GM08714 (cell line): ENCODE data around the gene SURF1.
"Not testable (repeated sequence)": the region's sequence is repeated elsewhere in the genome, so short reads cannot be mapped to it uniquely, and the experiment has no call there.

Experiments
- H3K4me3 ChIP-seq: fragments of 200-500 bp; sonication (Bioruptor generic); 2 replicates; pipeline ENCODE4 v1.5.1; 2014; ENCODE audit warnings: mild to moderate bottlenecking, low read length, inconsistent platforms
- ZNF274 ChIP-seq: IDR thresholded peaks from 2 replicates; pipeline ENCODE4 v1.6.1; 2012; ENCODE audit warnings: mild to moderate bottlenecking, low read depth, low read length

Gene SURF1

GRCh38 chr9:133390713-133391112 lies 34.4 kb upstream of the SURF1 start:
- no peak for TF ChIP-seq ZNF274
- H3K4me3 ChIP-seq: no peak overlapping the region

- TF ChIP-seq ZNF274: no peak
- no peak overlapping the region for H3K4me3 ChIP-seq
Observed at GRCh38 chr9:133389562-133389961, 33.3 kb upstream of the SURF1 start.

- no peak overlapping the region for H3K4me3 ChIP-seq
- no peak for TF ChIP-seq ZNF274
Observed at GRCh38 chr9:133389025-133389557, 32.8 kb upstream of the SURF1 start.

GRCh38 chr9:133387680-133388079 lies 31.4 kb upstream of the SURF1 start:
- no peak for TF ChIP-seq ZNF274
- no peak overlapping the region for H3K4me3 ChIP-seq

GRCh38 chr9:133386338-133386737 lies 30.1 kb upstream of the SURF1 start:
- no peak for TF ChIP-seq ZNF274
- H3K4me3 ChIP-seq: no peak overlapping the region

- TF ChIP-seq ZNF274: no peak
- no peak overlapping the region for H3K4me3 ChIP-seq
Observed at GRCh38 chr9:133385452-133385851, 29.2 kb upstream of the SURF1 start.

- TF ChIP-seq ZNF274: no peak
Observed at GRCh38 chr9:133384736-133385321, 28.5 kb upstream of the SURF1 start.

GRCh38 chr9:133383438-133383837 lies 27.2 kb upstream of the SURF1 start:
- H3K4me3 ChIP-seq: no peak overlapping the region
- TF ChIP-seq ZNF274: no peak

More at GRCh38 chr9:133384736-133385321, 28.5 kb upstream of the SURF1 start:
- H3K4me3 ChIP-seq: no peak overlapping the region

- H3K4me3 ChIP-seq: no peak overlapping the region
- TF ChIP-seq ZNF274: no peak
Observed at GRCh38 chr9:133382507-133383141, 26.3 kb upstream of the SURF1 start.

- TF ChIP-seq ZNF274: no peak
- no peak overlapping the region for H3K4me3 ChIP-seq
Observed at GRCh38 chr9:133380734-133381133, 24.4 kb upstream of the SURF1 start.

- no peak for TF ChIP-seq ZNF274
Observed at GRCh38 chr9:133379153-133380086, 23.1 kb upstream of the SURF1 start.

GRCh38 chr9:133378408-133378962 lies 22.2 kb upstream of the SURF1 start:
- H3K4me3 ChIP-seq: no peak overlapping the region
- no peak for TF ChIP-seq ZNF274

More at GRCh38 chr9:133379153-133380086, 23.1 kb upstream of the SURF1 start:
- H3K4me3 ChIP-seq: no peak overlapping the region

GRCh38 chr9:133377721-133378216 lies 21.5 kb upstream of the SURF1 start:
- no peak overlapping the region for H3K4me3 ChIP-seq
- no peak for TF ChIP-seq ZNF274

- H3K4me3 ChIP-seq: not testable (repeated sequence)
Observed at GRCh38 chr9:133377280-133377679, 21.0 kb upstream of the SURF1 start.
